ENCODE measurements around the gene SLC47A2. TPM values are rescaled to one million over a fixed set of nuclear protein-coding genes. Genes with fewer than 3 reads are reported as not detected.
"Not testable (repeated sequence)": the region's sequence is repeated elsewhere in the genome, so short reads cannot be mapped to it uniquely, and the experiment has no call there.

Gene SLC47A2, protein sequence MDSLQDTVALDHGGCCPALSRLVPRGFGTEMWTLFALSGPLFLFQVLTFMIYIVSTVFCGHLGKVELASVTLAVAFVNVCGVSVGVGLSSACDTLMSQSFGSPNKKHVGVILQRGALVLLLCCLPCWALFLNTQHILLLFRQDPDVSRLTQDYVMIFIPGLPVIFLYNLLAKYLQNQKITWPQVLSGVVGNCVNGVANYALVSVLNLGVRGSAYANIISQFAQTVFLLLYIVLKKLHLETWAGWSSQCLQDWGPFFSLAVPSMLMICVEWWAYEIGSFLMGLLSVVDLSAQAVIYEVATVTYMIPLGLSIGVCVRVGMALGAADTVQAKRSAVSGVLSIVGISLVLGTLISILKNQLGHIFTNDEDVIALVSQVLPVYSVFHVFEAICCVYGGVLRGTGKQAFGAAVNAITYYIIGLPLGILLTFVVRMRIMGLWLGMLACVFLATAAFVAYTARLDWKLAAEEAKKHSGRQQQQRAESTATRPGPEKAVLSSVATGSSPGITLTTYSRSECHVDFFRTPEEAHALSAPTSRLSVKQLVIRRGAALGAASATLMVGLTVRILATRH
- not detected for total RNA-seq
- long read RNA-seq, donor 1 = 0 reads
- long read RNA-seq, donor 2 = 0 reads

DNA sequence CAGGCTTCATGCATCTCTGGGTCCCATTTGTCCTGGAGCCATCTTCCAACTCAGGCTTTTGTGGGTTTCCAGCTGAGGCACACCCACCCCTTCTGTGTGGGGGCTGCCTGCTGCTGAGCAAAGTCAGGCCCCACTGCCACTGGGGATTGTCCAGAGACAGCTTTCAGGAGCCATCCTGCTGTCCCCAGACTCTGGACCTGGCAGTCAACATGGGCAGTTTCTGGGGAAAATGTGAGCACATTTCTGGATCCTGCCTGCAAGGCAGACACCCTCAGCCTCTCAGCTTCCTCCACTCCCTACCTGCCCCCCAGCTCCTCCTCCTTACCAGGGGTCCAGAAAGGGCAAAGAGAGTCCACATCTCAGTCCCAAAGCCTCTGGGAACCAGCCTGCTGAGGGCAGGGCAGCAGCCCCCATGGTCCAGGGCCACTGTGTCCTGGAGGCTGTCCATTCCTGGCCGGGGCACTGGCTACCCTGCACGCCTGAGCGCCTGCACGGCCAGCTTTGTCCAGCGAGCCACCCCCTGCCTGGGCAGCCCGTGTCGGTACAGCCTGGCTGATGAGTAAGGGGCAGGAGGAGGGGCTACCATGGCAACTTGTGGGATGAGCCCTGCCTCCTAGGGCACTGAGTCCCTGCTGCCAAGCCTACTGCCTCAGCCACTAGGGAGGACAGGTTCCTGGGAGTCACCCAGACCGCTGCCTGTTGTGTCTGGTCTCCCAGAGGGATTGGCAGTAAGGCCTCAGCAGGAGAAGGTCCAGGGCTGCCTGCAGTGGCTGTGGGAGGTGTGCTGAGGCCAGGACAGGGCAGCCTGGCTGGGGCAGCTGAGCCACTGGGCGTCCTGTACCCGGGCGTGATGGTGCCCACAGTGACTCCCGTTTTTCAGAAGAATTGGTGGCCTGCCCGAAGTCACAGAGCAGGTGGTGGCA lies at the start of gene SLC47A2:
Gene SLC47A2, minus strand, starts transcription at position 477 of the 923 bp plus-strand sequence. Its CDS starts 29 bp downstream, at position 448.
- DNase-seq (ENCODE audit: low spot score) = no peak
- intact Hi-C loops (cut with DNase I) = no loop called here

DNA sequence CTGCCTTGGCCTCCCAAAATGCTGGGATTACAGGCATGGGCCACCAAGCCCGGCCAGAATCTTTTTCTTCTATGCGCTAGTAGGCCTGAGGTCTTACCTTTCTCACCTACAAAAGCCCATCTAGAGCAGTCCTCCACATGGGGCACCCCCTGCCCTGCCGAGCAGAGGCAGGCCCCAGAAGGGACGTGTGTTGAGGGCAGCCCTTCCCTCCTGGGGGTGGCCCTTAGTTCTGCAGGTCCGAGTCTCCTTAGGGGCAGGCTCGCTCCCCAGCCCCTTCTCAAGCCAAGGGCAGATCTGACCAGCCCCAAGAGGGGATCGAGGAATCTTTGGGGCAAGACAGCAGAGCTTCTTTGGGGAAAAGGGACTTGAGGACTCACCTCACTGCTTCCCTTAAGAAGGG lies 49.6 kb upstream of the SLC47A2 start:
- no peak for DNase-seq (ENCODE audit: low spot score)
- intact Hi-C loops (cut with DNase I) = loop anchor here in 1 of 2 donors (5.0 to 10.0 kb wide), 3 partner anchors 254 to 774 kb away; partner anchors contain the start of gene B9D1

DNA sequence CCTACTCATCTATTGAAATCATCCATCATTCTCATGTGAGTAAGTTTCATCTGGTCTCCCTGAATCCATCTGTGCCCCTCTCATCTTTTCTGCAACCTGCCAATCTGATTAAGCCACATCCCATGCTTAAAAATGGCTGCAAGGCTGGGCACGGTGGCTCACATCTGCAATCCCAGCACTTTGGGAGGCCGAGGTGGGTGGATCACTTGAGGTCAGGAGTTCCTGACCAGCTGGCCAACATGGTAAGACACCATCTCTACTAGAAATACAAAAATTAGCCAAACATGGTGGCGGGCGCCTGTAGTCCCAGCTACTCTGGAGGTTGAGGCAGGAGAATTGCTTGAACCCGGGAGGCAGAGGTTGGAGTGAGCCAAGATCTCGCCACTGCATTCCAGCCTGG lies 47.6 kb upstream of the SLC47A2 start:
- DNase-seq (ENCODE audit: low spot score) = not testable (repeated sequence)
- intact Hi-C loops (cut with DNase I) = loop anchor here (5.0 to 10.0 kb wide), 3 partner anchors 252 to 402 kb away; partner anchors contain the start of gene B9D1 (in 2 of the 2)

DNA sequence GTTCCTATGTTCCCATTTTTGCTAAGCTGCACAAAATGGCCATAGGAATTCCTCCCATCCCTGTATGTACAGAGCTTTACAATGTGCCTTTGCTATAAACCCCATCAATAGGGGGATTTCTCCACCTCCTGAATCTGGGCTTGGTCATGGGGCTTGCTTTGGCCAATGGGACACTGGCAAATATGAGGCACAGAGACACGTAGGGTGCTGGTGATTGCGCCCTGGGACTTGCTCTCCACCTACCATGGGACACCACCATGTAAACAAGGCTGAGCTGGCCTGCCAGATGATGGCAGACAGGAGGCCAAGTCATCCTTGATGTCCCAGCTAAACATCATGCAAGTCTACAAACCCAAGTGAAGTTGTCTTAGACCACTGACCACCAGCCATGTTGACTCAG lies 47.0 kb upstream of the SLC47A2 start:
- intact Hi-C loops (cut with DNase I) = loop anchor here (5.0 to 10.0 kb wide), 3 partner anchors 251 to 401 kb away; partner anchors contain the start of gene B9D1 (in 2 of the 2)
- DNase-seq (ENCODE audit: low spot score) = no peak

DNA sequence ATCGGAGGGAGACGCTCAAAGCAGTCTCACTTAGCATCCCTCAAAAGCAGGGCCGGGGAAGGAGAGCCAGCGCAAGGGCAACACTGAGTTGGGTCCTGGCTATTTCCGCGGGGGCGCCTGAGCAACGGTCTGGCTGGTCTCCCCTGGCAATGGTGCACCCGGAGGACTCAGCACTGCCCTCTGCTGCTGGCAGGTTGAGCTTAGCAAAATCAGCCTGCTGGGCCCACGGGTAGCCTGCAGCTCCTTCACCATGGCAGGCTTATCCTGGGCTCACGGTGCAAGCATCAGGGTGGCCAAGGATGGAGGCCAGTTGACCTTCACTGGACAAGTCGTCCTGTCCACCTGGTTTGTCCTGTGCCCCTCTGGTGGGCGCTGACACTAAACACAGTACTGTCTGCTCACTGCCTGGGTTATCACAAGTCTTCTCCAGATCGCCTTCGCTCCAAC lies 46.2 kb upstream of the SLC47A2 start:
- peak; percentile 90 for DNase-seq (ENCODE audit: low spot score)
- intact Hi-C loops (cut with DNase I) = loop anchor here (5.0 to 10.0 kb wide), 3 partner anchors 250 to 400 kb away; partner anchors contain the start of gene B9D1 (in 2 of the 2)

DNA sequence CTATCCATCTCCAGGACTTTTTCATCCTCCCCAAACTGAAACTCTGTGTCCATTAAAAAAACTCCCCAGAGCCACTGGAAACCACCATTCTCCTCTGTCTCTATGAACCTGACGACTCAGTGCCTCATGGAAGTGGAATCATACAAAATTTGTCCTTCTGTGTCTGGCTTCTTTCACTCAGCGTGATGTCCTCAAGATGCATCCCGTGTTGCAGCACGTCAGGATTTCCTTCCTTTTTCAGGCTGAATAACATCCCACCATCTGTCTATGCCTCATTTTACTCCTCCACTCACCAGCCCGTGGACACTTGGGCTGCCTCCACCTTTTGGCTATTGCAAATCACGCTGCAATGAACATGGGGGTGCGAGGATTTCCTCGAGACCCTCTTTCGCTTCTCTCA lies 44.4 kb upstream of the SLC47A2 start:
- DNase-seq (ENCODE audit: low spot score) = no peak
- intact Hi-C loops (cut with DNase I) = loop anchor here (5.0 to 10.0 kb wide), 3 partner anchors 248 to 398 kb away; partner anchors contain the start of gene B9D1 (in 2 of the 2)

DNA sequence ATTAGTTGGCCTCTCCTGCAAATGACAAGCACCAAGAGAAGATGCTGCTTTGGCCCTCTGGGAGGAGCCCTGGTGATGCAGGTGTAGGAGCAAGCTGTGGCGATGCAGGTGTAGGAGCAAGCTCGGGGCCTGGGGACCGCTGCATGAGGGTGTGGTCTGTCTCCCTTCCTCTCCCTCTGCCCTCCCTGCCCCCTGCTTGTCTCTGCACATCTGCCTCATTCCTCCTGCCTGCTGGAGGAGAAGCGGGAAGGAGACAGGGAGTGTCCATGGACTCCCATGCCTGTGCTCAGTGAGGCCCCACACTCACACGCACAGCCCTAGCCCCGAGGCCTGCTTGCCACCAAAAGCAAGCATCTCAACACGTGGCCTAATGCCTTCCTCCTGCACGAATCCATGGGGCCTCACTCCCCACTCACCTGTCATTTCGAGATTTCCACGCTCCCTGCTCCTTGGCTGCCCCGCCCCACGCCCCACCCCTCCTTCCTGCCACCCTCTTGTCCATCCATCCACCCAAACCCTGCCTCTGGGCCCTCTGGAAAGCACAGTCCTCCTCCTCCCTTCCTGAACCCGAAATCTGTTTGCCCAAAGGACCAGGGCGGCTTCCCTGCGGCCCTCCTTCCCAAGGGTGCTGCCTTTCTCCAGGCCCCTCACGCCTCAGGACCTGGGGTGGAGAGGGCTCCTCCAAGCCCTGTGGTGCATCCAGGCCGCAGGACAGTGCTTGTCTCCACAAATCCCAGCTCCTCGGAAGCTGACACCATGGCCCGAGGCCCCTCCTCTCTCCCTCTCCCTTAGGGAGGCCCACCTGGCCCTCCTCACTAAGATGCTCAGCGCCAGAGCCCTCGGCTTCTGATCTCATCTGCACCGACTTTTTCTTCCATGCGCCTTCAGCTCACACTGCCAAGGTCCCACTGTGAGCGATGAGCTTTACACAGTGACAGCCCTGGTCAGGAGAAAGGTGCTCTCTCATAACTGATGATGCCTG lies 43.5 kb upstream of the SLC47A2 start:
- no peak for DNase-seq (ENCODE audit: low spot score)
- intact Hi-C loops (cut with DNase I) = loop anchor here (5.0 to 10.0 kb wide), 3 partner anchors 248 to 398 kb away; partner anchors contain the start of gene B9D1 (in 2 of the 2)

DNA sequence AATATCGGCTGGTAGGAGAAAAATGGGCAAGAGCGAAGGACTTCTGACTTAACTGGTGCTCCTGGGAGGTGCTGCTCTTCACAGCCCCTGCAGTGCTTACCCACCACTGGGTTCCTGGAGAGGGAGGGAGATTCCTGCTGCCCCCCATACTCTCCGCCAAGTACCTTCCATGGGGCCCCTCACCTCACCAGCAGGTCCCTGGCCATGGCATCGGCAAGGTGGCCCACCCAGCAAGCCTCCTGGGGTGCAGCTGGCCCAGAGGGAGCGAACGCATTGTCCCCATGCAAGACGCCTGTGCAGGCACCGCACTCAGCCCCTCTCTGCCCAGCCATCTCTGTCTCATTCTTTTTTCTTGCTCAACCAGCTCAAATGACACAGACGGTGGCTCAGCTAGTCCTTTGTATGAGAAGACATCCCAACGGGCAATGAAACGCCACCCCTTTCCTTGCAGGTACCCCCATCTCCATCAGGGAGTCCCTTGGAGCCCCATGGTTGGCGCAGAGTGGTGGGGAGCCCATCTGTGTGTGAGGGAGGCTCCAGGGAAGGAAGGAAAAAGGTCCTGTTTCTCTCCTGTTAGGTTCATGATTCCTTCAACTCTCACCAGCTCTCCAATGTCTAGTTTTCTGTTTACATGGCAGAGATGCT lies 41.3 kb upstream of the SLC47A2 start:
- no peak for DNase-seq (ENCODE audit: low spot score)
- intact Hi-C loops (cut with DNase I) = loop anchor here in 1 of 2 donors (1.0 kb wide), 1 partner anchor 43 kb away; no protein-coding TSS in a partner anchor

DNA sequence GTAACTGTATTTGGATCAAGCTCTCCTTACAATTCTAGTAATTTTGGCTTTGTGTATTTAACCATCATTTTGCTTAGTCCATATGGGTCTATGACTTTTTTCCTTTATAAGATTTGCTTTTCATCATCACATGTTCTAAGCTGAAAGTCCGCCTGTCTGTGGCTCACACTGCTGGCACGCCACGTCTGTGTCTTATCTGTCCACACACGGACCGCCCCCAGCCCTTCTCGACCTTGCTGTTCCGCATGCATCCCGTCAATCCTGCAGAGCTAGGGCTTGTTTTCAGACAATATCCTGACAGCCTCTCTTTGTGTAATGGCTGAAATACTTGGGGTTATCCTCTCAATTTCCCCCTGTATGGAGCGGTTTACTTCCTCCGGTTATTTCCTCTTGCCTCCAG lies 40.2 kb upstream of the SLC47A2 start:
- intact Hi-C loops (cut with DNase I) = no loop called here
- DNase-seq (ENCODE audit: low spot score) = no peak

DNA sequence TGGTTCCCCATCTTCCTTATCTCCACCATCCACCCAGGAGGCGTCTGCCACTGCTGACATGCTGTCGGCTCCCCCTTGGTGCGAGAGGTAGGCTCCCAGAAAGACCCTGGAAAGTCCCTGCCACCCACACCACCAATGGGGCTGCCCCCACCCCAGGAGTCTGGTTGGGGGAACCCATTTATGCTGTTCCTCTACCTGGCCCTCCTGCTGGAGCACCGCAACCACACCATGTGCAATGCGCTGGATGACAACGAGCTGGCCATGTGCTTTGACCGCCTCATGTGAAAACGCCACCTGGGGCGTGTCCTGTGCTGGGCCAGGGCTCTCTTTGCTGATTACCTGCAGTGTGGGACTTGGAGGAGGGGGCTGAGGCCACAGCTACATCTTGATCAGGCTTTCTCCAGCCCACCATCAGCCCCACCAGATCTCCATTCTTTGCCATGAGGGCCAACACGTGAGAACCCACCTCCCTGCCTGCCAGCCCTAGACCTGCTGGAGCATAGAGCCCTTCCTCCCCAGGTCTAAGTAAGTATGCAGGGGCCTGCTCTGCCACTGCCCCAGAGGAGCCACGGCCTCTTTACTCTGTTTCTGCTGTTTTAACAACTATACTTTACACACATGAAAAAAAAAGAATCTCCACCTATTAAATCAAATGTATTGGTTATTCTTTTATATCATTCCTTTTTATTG lies 39.6 kb upstream of the SLC47A2 start:
- DNase-seq (ENCODE audit: low spot score) = no peak
- intact Hi-C loops (cut with DNase I) = no loop called here

DNA sequence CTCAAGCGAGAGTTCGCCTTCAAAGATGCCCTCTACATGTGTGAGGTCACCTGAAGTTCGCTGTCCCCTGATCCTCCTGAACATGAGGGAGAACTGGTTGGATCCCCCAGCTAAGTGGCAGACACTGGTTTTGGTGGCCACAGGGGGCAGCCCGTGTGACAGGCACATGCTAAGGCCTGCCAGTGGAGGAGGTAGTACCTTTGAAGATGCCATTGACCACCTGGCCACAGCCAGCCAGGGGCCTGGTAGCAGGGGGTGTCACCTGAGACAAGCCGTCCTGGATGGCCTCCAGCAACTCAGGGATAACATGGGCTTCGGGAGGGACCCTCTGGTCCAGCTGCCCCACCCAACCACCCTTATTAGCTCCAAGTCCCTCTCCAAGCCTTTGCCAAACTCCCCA lies 39.0 kb upstream of the SLC47A2 start:
- intact Hi-C loops (cut with DNase I) = no loop called here
- DNase-seq (ENCODE audit: low spot score) = no peak

DNA sequence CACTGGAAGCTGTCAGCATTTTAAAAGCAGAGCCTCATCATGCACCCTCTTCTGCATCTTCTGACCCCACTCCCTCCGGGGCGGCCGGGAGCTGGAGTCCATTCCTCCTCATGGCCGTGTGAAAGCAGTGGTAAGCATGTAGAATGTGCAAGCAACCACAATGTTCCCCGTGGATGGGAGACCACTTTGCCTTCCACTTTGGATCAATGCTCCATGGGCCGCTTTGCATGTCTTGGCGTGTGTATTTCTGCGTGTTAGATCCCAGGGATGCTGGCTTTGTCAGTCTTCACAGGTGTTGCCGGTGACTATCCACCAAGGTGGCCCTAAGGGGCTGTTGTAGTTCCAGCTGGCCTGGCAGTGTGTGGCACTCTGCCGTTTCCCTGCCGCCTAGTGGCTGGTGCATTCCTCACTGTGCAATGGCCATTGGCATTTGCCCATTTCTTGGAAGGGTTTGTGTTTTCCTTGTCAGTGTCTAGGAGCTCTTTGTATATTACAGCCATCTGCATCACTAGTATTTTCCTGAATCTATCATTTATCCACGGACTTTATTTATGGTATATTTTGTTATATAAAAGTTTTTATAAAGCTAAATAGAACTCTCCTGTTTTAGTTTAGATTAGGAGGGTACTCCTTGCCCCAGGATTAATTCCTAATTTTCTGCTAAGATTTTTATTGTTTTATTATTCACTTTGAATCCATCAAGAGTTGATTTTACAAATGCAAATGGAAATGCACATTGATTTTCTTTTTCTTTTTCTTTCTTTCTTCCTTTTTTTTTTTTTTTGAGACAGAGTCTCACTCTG lies 37.5 kb upstream of the SLC47A2 start:
- intact Hi-C loops (cut with DNase I) = loop anchor here in 1 of 2 donors (5.0 kb wide), 1 partner anchor 232 kb away; no protein-coding TSS in a partner anchor
- no peak for DNase-seq (ENCODE audit: low spot score)

DNA sequence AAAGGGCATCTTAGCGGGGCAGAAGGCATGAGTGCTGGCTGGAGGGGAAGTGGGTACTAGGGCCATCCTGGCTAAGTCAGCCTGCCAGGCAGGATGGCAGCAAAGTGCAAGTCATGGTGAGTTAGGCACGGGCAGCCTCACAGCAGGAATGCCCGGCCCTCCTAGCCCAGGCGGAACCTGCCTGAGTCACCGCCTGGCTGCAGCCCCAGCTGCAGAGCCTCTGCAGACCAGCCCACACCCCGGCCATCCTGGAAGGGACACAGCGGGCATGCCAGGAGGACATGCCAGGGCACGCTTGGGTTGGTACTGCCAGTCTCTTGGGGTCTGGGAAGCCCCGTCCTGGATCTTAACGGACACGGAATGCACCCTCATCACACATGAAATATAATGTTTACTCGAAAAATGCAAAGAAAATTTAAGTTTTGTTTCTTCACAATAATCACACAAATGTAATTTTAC lies 36.7 kb upstream of the SLC47A2 start:
- peak; percentile 87 for DNase-seq (ENCODE audit: low spot score)
- intact Hi-C loops (cut with DNase I) = loop anchor here in 1 of 2 donors (5.0 kb wide), 1 partner anchor 231 kb away; no protein-coding TSS in a partner anchor

DNA sequence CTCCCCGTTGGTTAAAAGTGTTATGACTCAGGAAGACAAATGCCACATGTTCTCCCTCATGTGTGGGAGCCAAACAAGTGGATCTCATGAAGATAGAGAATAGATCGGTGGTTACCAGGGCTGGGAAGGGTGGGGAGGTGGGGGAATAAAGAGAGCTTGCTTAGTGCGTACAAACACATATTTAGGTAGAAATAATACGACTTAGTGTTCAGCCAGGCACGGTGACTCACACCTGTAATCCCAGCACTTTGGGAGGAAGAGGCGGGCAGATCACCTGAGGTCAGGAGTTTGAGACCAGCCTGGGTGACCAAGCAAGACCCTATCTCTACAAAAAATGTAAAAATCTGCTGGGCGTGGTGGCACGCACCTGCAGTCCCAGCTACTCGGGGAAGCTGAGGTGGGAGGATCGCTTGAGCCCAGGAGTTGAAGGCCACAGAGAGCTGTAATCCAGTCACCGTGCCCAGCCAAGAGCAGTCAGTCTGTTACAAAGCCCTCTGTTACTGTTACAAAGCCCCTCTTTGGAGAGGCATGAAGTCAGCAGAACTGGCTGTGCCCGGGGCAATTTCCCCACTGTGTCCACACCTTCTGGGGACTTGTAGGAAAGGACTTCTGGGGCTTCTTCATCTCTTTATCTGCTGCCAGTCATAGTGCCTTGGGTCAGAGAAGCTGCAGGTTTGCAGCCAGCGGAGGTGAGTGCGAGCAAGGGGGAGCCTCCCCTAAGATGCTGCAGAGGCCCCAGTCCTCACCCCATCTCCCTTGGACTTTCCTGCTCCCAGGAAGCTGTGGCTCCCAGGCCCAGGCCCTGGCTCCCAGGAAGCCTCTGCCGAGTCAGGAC lies 36.0 kb upstream of the SLC47A2 start:
- intact Hi-C loops (cut with DNase I) = loop anchor here in 1 of 2 donors (5.0 kb wide), 1 partner anchor 230 kb away; no protein-coding TSS in a partner anchor
- peak; percentile 58 for DNase-seq (ENCODE audit: low spot score)

DNA sequence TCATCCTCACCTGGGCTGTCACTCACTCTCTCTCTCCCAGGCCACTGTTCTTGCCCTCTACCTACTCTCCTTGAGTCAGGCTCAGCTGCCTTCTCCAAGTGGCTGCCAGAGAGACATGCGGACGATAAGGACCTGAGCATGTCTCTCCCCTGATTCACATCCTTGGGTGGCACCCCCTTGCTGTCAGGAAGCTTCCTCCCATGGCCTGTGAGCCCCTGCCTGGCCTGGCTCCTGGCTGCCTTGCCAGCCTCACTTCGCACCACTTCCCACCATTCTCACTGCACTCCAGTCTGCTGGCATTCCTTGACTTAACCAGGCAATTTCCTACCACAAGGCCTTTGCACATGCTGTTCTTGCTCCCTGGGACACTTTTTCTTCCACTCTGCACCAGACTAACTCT lies 34.5 kb upstream of the SLC47A2 start:
- intact Hi-C loops (cut with DNase I) = loop anchor here in 1 of 2 donors (5.0 kb wide), 1 partner anchor 229 kb away; no protein-coding TSS in a partner anchor
- peak; percentile 52 for DNase-seq (ENCODE audit: low spot score)

Data from posterior vena cava (tissue), 2 donors.